ENCODE results near the gene RERE. TPM values are rescaled to one million over a fixed set of nuclear protein-coding genes. Genes with fewer than 3 reads are reported as not detected.
"Not testable (repeated sequence)": the region's sequence is repeated elsewhere in the genome, so short reads cannot be mapped to it uniquely, and the experiment has no call there.

RERE gene
- total RNA-seq, 4 donors from 2014 or later = 51.2 to 1,226 (median 253) TPM

GRCh38 chr1:8839990-8840389, 22.6 kb upstream of the RERE start:
- Histone ChIP-seq H3K4me1 (no peaks in the 10 kb centered on the region), H3K27ac (no peak overlapping the region), H3K4me3 (no peak overlapping the region), H3K9me3 (no peaks in the 10 kb centered on the region), H3K27me3 (no peaks in the 10 kb centered on the region), H3K36me3 (no peaks in the 10 kb centered on the region)
- DNase-seq = no peak
- intact Hi-C loops (cut with DNase I; ENCODE audit: low total_unique reads) = no loop called here
- TF ChIP-seq POLR2A (IDR thresholded peaks at IDR 0.05) (no peak), CTCF (IDR thresholded peaks at IDR 0.05) (no peak)

- Histone ChIP-seq H3K27me3 (no peaks in the 10 kb centered on the region), H3K27ac (peak overlapping the region in 1 of 2 donors; percentile 10), H3K4me1 (no peaks in the 10 kb centered on the region), H3K36me3 (no peaks in the 10 kb centered on the region), H3K9me3 (no peaks in the 10 kb centered on the region), H3K4me3 (no peak overlapping the region)
- intact Hi-C loops (cut with DNase I; ENCODE audit: low total_unique reads) = no loop called here
- DNase-seq = no peak
- no peak for TF ChIP-seq POLR2A (IDR thresholded peaks at IDR 0.05)
- TF ChIP-seq CTCF (IDR thresholded peaks at IDR 0.05) = no peak
These were observed 18.7 kb upstream of the RERE start for GRCh38 chr1:8835941-8836643.

GRCh38 chr1:8831340-8831739, 13.9 kb upstream of the RERE start:
- no peaks in the 10 kb centered on the region for H3K36me3 ChIP-seq
- intact Hi-C loops (cut with DNase I; ENCODE audit: low total_unique reads) = no loop called here

GRCh38 chr1:8830732-8831131, 13.3 kb upstream of the RERE start:
- H3K4me1 ChIP-seq; H3K9me3 ChIP-seq; intact Hi-C loops (cut with DNase I; ENCODE audit: low total_unique reads); H3K4me3 ChIP-seq; H3K36me3 ChIP-seq; H3K27me3 ChIP-seq; DNase-seq; H3K27ac ChIP-seq: not testable (repeated sequence)

More at GRCh38 chr1:8831340-8831739, 13.9 kb upstream of the RERE start:
- no peak for DNase-seq
- Histone ChIP-seq H3K27ac (no peak overlapping the region), H3K4me1 (no peaks in the 10 kb centered on the region), H3K4me3 (no peak overlapping the region), H3K27me3 (no peaks in the 10 kb centered on the region), H3K9me3 (no peaks in the 10 kb centered on the region)
- TF ChIP-seq POLR2A (IDR thresholded peaks at IDR 0.05) (no peak), CTCF (IDR thresholded peaks at IDR 0.05) (peak in 1 of 4 experiments; percentile 7)

GRCh38 chr1:8825985-8826481, 8.6 kb upstream of the RERE start:
- H3K27me3 ChIP-seq = no peaks in the 10 kb centered on the region
- H3K4me3 ChIP-seq = no peak overlapping the region
- intact Hi-C loops (cut with DNase I; ENCODE audit: low total_unique reads) = no loop called here
- H3K27ac ChIP-seq = no peak overlapping the region
- H3K4me1 ChIP-seq = no peaks in the 10 kb centered on the region
- no peaks in the 10 kb centered on the region for H3K9me3 ChIP-seq
- TF ChIP-seq CTCF (IDR thresholded peaks at IDR 0.05) (no peak), POLR2A (IDR thresholded peaks at IDR 0.05) (no peak)
- DNase-seq = no peak
- H3K36me3 ChIP-seq = no peaks in the 10 kb centered on the region

Data from uterus (tissue), 4 donors.